Endothelial cell of umbilical vein (primary cell): ENCODE measurements around the gene COL4A1. TPM values are rescaled to one million over a fixed set of nuclear protein-coding genes. Genes with fewer than 3 reads are reported as not detected.

ENCODE experiments used
- BruUV-seq: library from RNA; stranded (reverse); fragments of 400-500 nt; replicated peaks from 2 replicates; lab custom pipeline; 2021; lab: Mats Ljungman, UMichigan
- CTCF ChIA-PET: fragments of 300-600, 350-600 bp; sonication (Branson Sonifier 250); formaldehyde crosslinking; loops from one replicate; lab custom pipeline; 2021; ENCODE audit warnings: antibody characterized with exemption, inconsistent platforms; lab: Charles Lee
- POLR2A ChIA-PET: fragments of 300-600, 350-600 bp; sonication (Branson Sonifier 250); formaldehyde crosslinking; loops from one replicate; lab custom pipeline; 2021; ENCODE audit warnings: antibody characterized with exemption, inconsistent platforms; lab: Charles Lee
- DNase-seq: peaks from one replicate; pipeline ENCODE4 v3.0.0-alpha.2; 2011; ENCODE audit warnings: low read depth, low spot score
- FAIRE-seq: peaks from 2 replicates; lab custom pipeline; 2011; peaks lifted over from hg19 to GRCh38; lab: Jason Lieb, UNC
- H2AFZ ChIP-seq: 2 replicates; pipeline ENCODE4 v1.6.0; 2012; ENCODE audit warnings: low read depth, low read length, control low read depth, inconsistent platforms
- H3K27ac ChIP-seq: 2 replicates; pipeline ENCODE4 v1.5.1; 2011; ENCODE audit warnings: low read depth, mild to moderate bottlenecking, control low read depth, low read length, moderate library complexity; ENCODE audit not compliant: insufficient read depth
- H3K27me3 ChIP-seq, 2 experiments: 2 replicates each; pipeline versions ENCODE4 v1.6.0 to v1.6.1; 2011; ENCODE audit warnings: low read length in 2 of 2, mixed read lengths in 1 of 2; ENCODE audit not compliant: control insufficient read depth in 2 of 2, insufficient read depth in 2 of 2
- H3K36me3 ChIP-seq, 2 experiments: 2 replicates in 1 of 2; 3 replicates in 1 of 2; pipeline ENCODE4 v1.5.1; 2011; ENCODE audit warnings: low read length in 2 of 2, mild to moderate bottlenecking in 1 of 2, moderate library complexity in 1 of 2; ENCODE audit not compliant: control insufficient read depth in 2 of 2, insufficient read depth in 2 of 2; ENCODE audit errors: extremely low read depth in 1 of 2
- H3K4me1 ChIP-seq: 3 replicates; pipeline ENCODE4 v1.5.1; 2011; ENCODE audit warnings: mild to moderate bottlenecking, low read length; ENCODE audit not compliant: control insufficient read depth, insufficient read depth; ENCODE audit errors: extremely low read depth
- H3K4me2 ChIP-seq: 2 replicates; pipeline ENCODE4 v1.6.1; 2011; ENCODE audit warnings: low read length, control low read depth, mixed read lengths; ENCODE audit not compliant: insufficient read depth
- H3K4me3 ChIP-seq, 3 experiments: fragments of 200-600 bp in 1 of 3; sonication (generic), shearing (Covaris generic) in 1 of 3; replicated peaks in 1 of 3; 2 replicates each; pipeline ENCODE4 v1.5.1; 2011 to 2016; ENCODE audit warnings: control low read depth in 3 of 3, low read length in 3 of 3, mild to moderate bottlenecking in 2 of 3, inconsistent platforms in 1 of 3, low read depth in 1 of 3, moderate library complexity in 1 of 3; ENCODE audit not compliant: insufficient read depth in 1 of 3
- H3K79me2 ChIP-seq: 2 replicates; pipeline ENCODE4 v1.6.0; 2012; ENCODE audit warnings: low read length, inconsistent platforms; ENCODE audit not compliant: control insufficient read depth, insufficient read depth
- H3K9ac ChIP-seq: replicated peaks from 2 replicates; pipeline ENCODE3; 2011; ENCODE audit warnings: low read length, control low read depth; ENCODE audit not compliant: insufficient read depth; ENCODE audit errors: extremely low read depth
- H3K9me1 ChIP-seq: replicated peaks from 3 replicates; pipeline ENCODE4 v1.6.0; 2011; ENCODE audit warnings: mild to moderate bottlenecking, low read length; ENCODE audit not compliant: control insufficient read depth, insufficient read depth; ENCODE audit errors: extremely low read depth
- H3K9me3 ChIP-seq: replicated peaks from 2 replicates; pipeline ENCODE4 v1.5.1; 2012; ENCODE audit warnings: low read length, inconsistent platforms; ENCODE audit not compliant: control insufficient read depth, insufficient read depth
- H4K20me1 ChIP-seq: replicated peaks from 2 replicates; pipeline ENCODE3; 2011; ENCODE audit warnings: mild to moderate bottlenecking, low read length; ENCODE audit not compliant: control insufficient read depth, insufficient read depth; ENCODE audit errors: extremely low read depth
- CTCF ChIP-seq, 2 donors: IDR thresholded peaks; 1 replicate in 1 of 2; 2 replicates in 1 of 2; pipeline ENCODE4 v1.5.1; 2011; ENCODE audit warnings: low read length in 2 of 2, mild to moderate bottlenecking in 2 of 2, moderate library complexity in 2 of 2, control low read depth in 1 of 2, inconsistent platforms in 1 of 2, low read depth in 1 of 2; ENCODE audit not compliant: insufficient read depth in 1 of 2; ENCODE audit errors: extremely low read depth in 1 of 2
- EZH2 ChIP-seq: IDR thresholded peaks from 2 replicates; pipeline ENCODE4 v1.6.1; 2012; ENCODE audit warnings: borderline replicate concordance, low read depth, mild to moderate bottlenecking, moderate library complexity, low read length, inconsistent platforms; ENCODE audit not compliant: severe bottlenecking
- FOS ChIP-seq: IDR thresholded peaks from 2 replicates; pipeline ENCODE4 v1.6.1; 2011; ENCODE audit warnings: mild to moderate bottlenecking, low read length, moderate library complexity, borderline replicate concordance; ENCODE audit not compliant: insufficient read depth
- GATA2 ChIP-seq: IDR thresholded peaks from 2 replicates; pipeline ENCODE4 v1.7.0; 2011; ENCODE audit warnings: low read depth, mild to moderate bottlenecking, moderate library complexity, mixed read lengths, low read length; ENCODE audit not compliant: insufficient read length, insufficient read depth
- JUN ChIP-seq: IDR thresholded peaks from 2 replicates; pipeline ENCODE4 v1.6.1; 2011; ENCODE audit warnings: borderline replicate concordance, low read depth; ENCODE audit not compliant: insufficient read length, insufficient read depth
- MAX ChIP-seq: IDR thresholded peaks from 2 replicates; pipeline ENCODE4 v1.6.1; 2011; ENCODE audit not compliant: insufficient read depth, insufficient read length
- MYC ChIP-seq: IDR thresholded peaks from one replicate; pipeline ENCODE4 v1.6.1; 2011; ENCODE audit warnings: mild to moderate bottlenecking, low read depth, low read length
- POLR2A ChIP-seq: IDR thresholded peaks from 2 replicates; pipeline ENCODE4 v1.6.1; 2012; ENCODE audit warnings: low read depth, mild to moderate bottlenecking, control low read depth, low read length
- POLR2AphosphoS5 ChIP-seq: IDR thresholded peaks from 2 replicates; pipeline ENCODE4 v1.6.1; 2012; ENCODE audit warnings: low read depth, mild to moderate bottlenecking, control low read depth, low read length, moderate library complexity; ENCODE audit not compliant: insufficient read depth
- dilution Hi-C: fragments of 300-500 bp; cut with MboI; formaldehyde crosslinking; loops from one replicate; pipeline ENCODE4 v1.15.0; 2019; ENCODE audit warnings: low sequenced_read_pairs; ENCODE audit not compliant: extremely low pct_ligation_motif_present
- intact Hi-C: fragments of 100-400 bp; cut with micrococcal nuclease; formaldehyde crosslinking; loops from one replicate; pipeline ENCODE4 v1.10.0; 2022
- polyA plus RNA-seq, 4 experiments: library from polyadenylated mRNA; depleted of rRNA in 3 of 4; stranded (reverse) in 3 of 4; unstranded in 1 of 4; fragments of >200 nt; gene quantifications; 2 replicates each; pipeline versions ENCODE4 v1.2.1 to v1.2.3, GENCODE V29; 2011 to 2012; ENCODE audit warnings: missing spikeins in 1 of 4
- total RNA-seq: library from RNA; stranded (reverse); gene quantifications from 2 replicates; pipeline ENCODE4 v1.2.3, GENCODE V29; 2021

Gene COL4A1
- total and polyA plus RNA-seq, 2 donors (not counting 3 experiments of a cell fraction or from before 2014, with no cell fraction given): 384 to 1,119 TPM

GRCh38 chr13:110281736-110282135 is 25.2 kb downstream of the COL4A1 start:
- Histone ChIP-seq H2AFZ (no peak overlapping the region), H3K4me1 (no peaks in the 10 kb centered on the region), H3K4me3 (no peak overlapping the region), H3K27me3 (no peaks in the 10 kb centered on the region), H3K79me2 (peaks cover 33% of the 10 kb centered on the region), H3K9me1 (no peaks in the 10 kb centered on the region), H3K4me2 (no peak overlapping the region), H3K27ac (no peak overlapping the region), H3K9me3 (no peaks in the 10 kb centered on the region), H3K36me3 (peaks cover 5% of the 10 kb centered on the region in 2 experiments), H4K20me1 (peaks cover 2% of the 10 kb centered on the region), H3K9ac (no peak overlapping the region)
- DNase-seq (no peak), FAIRE-seq (no peak)
- ChIA-PET CTCF (interaction anchor here (1.6 to 2.0 kb wide), 2 partner anchors 14 to 34 kb away, joined by 4 to 6 read pairs; no protein-coding TSS in a partner anchor), POLR2A (no interaction called here)
- dilution Hi-C loops (no loop called here), intact Hi-C loops (no loop called here)
- no peak for TF ChIP-seq POLR2A
- TF ChIP-seq JUN: no peak
- TF ChIP-seq MAX: no peak
- TF ChIP-seq FOS: no peak
- TF ChIP-seq GATA2: no peak
- no peak for TF ChIP-seq MYC
- no peak for TF ChIP-seq POLR2AphosphoS5
- TF ChIP-seq EZH2: no peak
- no peak for TF ChIP-seq CTCF (IDR thresholded peaks at IDR 0.05; ENCODE audit: extremely low read depth in 1 of 2, insufficient read depth in 1 of 2, low read depth in 1 of 2, low read length in 2 of 2)
- no TSS peak for BruUV-seq
